T-cell (primary cell): Measurements from ENCODE around the gene TNFAIP2. TPM values are rescaled to one million over a fixed set of nuclear protein-coding genes. Genes with fewer than 3 reads are reported as not detected.

Experiments used
- ATAC-seq, 4 experiments: fragments of 200-7000 bp in 3 of 4; fragments of 150-1000 bp in 1 of 4; cut with Tn5 transposase; replicated peaks in 1 of 4; 1 replicate in 3 of 4; 2 replicates in 1 of 4; pipeline ENCODE4 v1.10.0; 2021; ENCODE audit warnings: moderate library complexity in 3 of 4, mild to moderate bottlenecking in 2 of 4, moderate number of reproducible peaks in 1 of 4
- CTCF ChIA-PET, 2 donors: fragments of 300-600 bp; sonication (Branson Sonifier 250); formaldehyde crosslinking; loops; one replicate each; lab custom pipeline; 2022; ENCODE audit warnings: antibody characterized with exemption in 2 of 2; lab: Charles Lee
- POLR2A ChIA-PET, 2 donors: fragments of 300-600 bp; sonication (Branson Sonifier 250); formaldehyde crosslinking; loops; one replicate each; lab custom pipeline; 2022; ENCODE audit warnings: antibody characterized with exemption in 2 of 2; lab: Charles Lee
- DNase-seq, 35 experiments: peaks; one replicate each; pipeline versions ENCODE4 v3.0.0 to v3.0.0-alpha.2; 2013 to 2023
- H3K27ac ChIP-seq: one replicate; pipeline ENCODE4 v1.5.1; 2013; ENCODE audit warnings: low read length
- H3K27me3 ChIP-seq, 2 experiments: replicated peaks in 1 of 2; 1 replicate in 1 of 2; 2 replicates in 1 of 2; pipeline versions ENCODE4 v1.6.1 to v1.7.0; 2013; ENCODE audit warnings: low read length in 1 of 2, mixed read lengths in 1 of 2; ENCODE audit not compliant: control insufficient read depth in 2 of 2, insufficient read depth in 2 of 2; ENCODE audit errors: extremely low read depth in 1 of 2
- H3K36me3 ChIP-seq, 2 donors: 1 replicate in 1 of 2; 2 replicates in 1 of 2; pipeline versions ENCODE4 v1.6.1 to v1.7.0; 2013; ENCODE audit warnings: low read length in 1 of 2; ENCODE audit not compliant: control insufficient read depth in 2 of 2, insufficient read depth in 1 of 2; ENCODE audit errors: extremely low read depth in 1 of 2
- H3K4me1 ChIP-seq, 2 experiments: 1 replicate in 1 of 2; 2 replicates in 1 of 2; pipeline versions ENCODE4 v1.6.1 to v1.7.0; 2013; ENCODE audit warnings: low read length in 2 of 2, mixed read lengths in 1 of 2; ENCODE audit not compliant: insufficient read depth in 2 of 2, control insufficient read depth in 1 of 2; ENCODE audit errors: extremely low read depth in 1 of 2
- H3K4me3 ChIP-seq, 2 donors: 1 replicate in 1 of 2; 2 replicates in 1 of 2; pipeline versions ENCODE4 v1.5.1 to v1.7.0; 2013; ENCODE audit warnings: mild to moderate bottlenecking in 2 of 2, low read length in 1 of 2, moderate library complexity in 1 of 2; ENCODE audit not compliant: control insufficient read depth in 1 of 2; ENCODE audit errors: extremely low read depth in 1 of 2
- H3K9me3 ChIP-seq: 2 replicates; pipeline ENCODE4 v1.7.0; 2013
- H3K27ac Mint-ChIP-seq, 2 donors: one replicate each; pipeline ENCODE4 v1.8.0; 2020 to 2021; ENCODE audit warnings: mild to moderate bottlenecking in 2 of 2, mixed read lengths in 2 of 2
- H3K27me3 Mint-ChIP-seq, 2 donors: one replicate each; pipeline ENCODE4 v1.8.0; 2021 to 2022; ENCODE audit warnings: mixed read lengths in 2 of 2
- H3K36me3 Mint-ChIP-seq: one replicate; pipeline ENCODE4 v1.8.0; 2021; ENCODE audit warnings: mixed read lengths
- H3K4me1 Mint-ChIP-seq, 3 donors: one replicate each; pipeline ENCODE4 v1.8.0; 2020 to 2022; ENCODE audit warnings: mixed read lengths in 3 of 3, mild to moderate bottlenecking in 1 of 3
- H3K4me3 Mint-ChIP-seq, 3 donors: one replicate each; pipeline ENCODE4 v1.8.0; 2020 to 2022; ENCODE audit warnings: mild to moderate bottlenecking in 3 of 3, mixed read lengths in 3 of 3, moderate library complexity in 3 of 3
- H3K9me3 Mint-ChIP-seq, 3 donors: one replicate each; pipeline ENCODE4 v1.8.0; 2020 to 2022; ENCODE audit warnings: mixed read lengths in 3 of 3
- WGBS: methylation state at CpG from one replicate; pipeline ENCODE4 v1.1.5; 2013; ENCODE audit warnings: missing lambda C conversion rate; ENCODE audit not compliant: insufficient coverage; 5-methylcytosine and 5-hydroxymethylcytosine counted together
- total RNA-seq, 35 experiments: library from RNA in 6 of 35; stranded (reverse) in 6 of 35; fragments of 120-200 nt in 1 of 35; gene quantifications; one replicate each; pipeline versions ENCODE4 v1.2.1 to v1.2.4 and lab custom pipeline; 2013 to 2026

The TNFAIP2 gene
- total RNA-seq, 5 donors from 2014 or later (not counting 1 experiment from before 2014, with no cell fraction given): 0.93 to 2.1 (median 1.0) TPM

GRCh38 chr14:103128631-103129300 is 5.5 kb downstream of the TNFAIP2 start:
- H3K27ac Mint-ChIP-seq: no peak overlapping the region
- DNase-seq (no peak), ATAC-seq (no peak)
- Histone ChIP-seq H3K4me3 (no peak overlapping the region), H3K27ac (no peak overlapping the region), H3K9me3 (no peaks in the 10 kb centered on the region), H3K4me1 (peaks cover 0 to 6% of the 10 kb centered on the region in 2 experiments), H3K36me3 (no peaks in the 10 kb centered on the region), H3K27me3 (peaks cover 0 to 30% of the 10 kb centered on the region in 2 experiments)
- no peaks in the 10 kb centered on the region for H3K9me3 Mint-ChIP-seq
- ChIA-PET POLR2A (no interaction called here), CTCF (no interaction called here)
- 77% methylated on average over 12 of the region's 13 CpGs for WGBS
- peaks cover 4 to 13% of the 10 kb centered on the region in 2 donors for H3K27me3 Mint-ChIP-seq
- H3K4me1 Mint-ChIP-seq: peaks cover 2 to 4% (median 4%) of the 10 kb centered on the region in 3 donors
- no peaks in the 10 kb centered on the region for H3K36me3 Mint-ChIP-seq
- no peak overlapping the region for H3K4me3 Mint-ChIP-seq

GRCh38 chr14:103129301-103130016 is 6.2 kb downstream of the TNFAIP2 start:
- Histone ChIP-seq H3K4me1 (no peaks in the 10 kb centered on the region), H3K9me3 (no peaks in the 10 kb centered on the region), H3K4me3 (no peak overlapping the region), H3K27me3 (peaks cover 0 to 25% of the 10 kb centered on the region in 2 experiments), H3K36me3 (no peaks in the 10 kb centered on the region), H3K27ac (no peak overlapping the region)
- Mint-ChIP-seq H3K9me3 (no peaks in the 10 kb centered on the region), H3K4me3 (no peak overlapping the region), H3K4me1 (no peaks in the 10 kb centered on the region), H3K27ac (no peak overlapping the region), H3K36me3 (no peaks in the 10 kb centered on the region), H3K27me3 (peaks cover 0 to 7% of the 10 kb centered on the region in 2 donors)
- CTCF ChIA-PET: no interaction called here
- ATAC-seq: no peak
- 89% methylated on average over 10 of the region's 12 CpGs for WGBS
- no peak for DNase-seq
- POLR2A ChIA-PET: no interaction called here

GRCh38 chr14:103130017-103130764 is 6.9 kb downstream of the TNFAIP2 start:
- POLR2A ChIA-PET: no interaction called here
- no peaks in the 10 kb centered on the region for H3K9me3 ChIP-seq
- Mint-ChIP-seq H3K27ac (no peak overlapping the region), H3K9me3 (no peaks in the 10 kb centered on the region), H3K4me3 (no peak overlapping the region), H3K36me3 (no peaks in the 10 kb centered on the region), H3K4me1 (no peaks in the 10 kb centered on the region), H3K27me3 (peaks cover 0 to 7% of the 10 kb centered on the region in 2 donors)
- CTCF ChIA-PET: no interaction called here
- ATAC-seq (no peak), DNase-seq (no peak)
- WGBS: 77% methylated on average over 20 of the region's 26 CpGs
- no peak overlapping the region for H3K27ac ChIP-seq
- no peaks in the 10 kb centered on the region for H3K4me1 ChIP-seq
- peaks cover 0 to 18% of the 10 kb centered on the region in 2 experiments for H3K27me3 ChIP-seq
- no peaks in the 10 kb centered on the region for H3K36me3 ChIP-seq
- no peak overlapping the region for H3K4me3 ChIP-seq

GRCh38 chr14:103130965-103131364 is 7.7 kb downstream of the TNFAIP2 start:
- Histone ChIP-seq H3K27me3 (peaks cover 0 to 15% of the 10 kb centered on the region in 2 experiments), H3K4me3 (no peak overlapping the region), H3K27ac (no peak overlapping the region), H3K4me1 (no peaks in the 10 kb centered on the region), H3K9me3 (no peaks in the 10 kb centered on the region), H3K36me3 (no peaks in the 10 kb centered on the region)
- ATAC-seq (no peak), DNase-seq (no peak)
- POLR2A ChIA-PET: no interaction called here
- no peaks in the 10 kb centered on the region for H3K9me3 Mint-ChIP-seq
- CTCF ChIA-PET: no interaction called here
- 87% methylated on average over 3 of the region's 8 CpGs for WGBS
- H3K36me3 Mint-ChIP-seq: no peaks in the 10 kb centered on the region
- H3K27me3 Mint-ChIP-seq: peaks cover 0 to 7% of the 10 kb centered on the region in 2 donors
- H3K4me1 Mint-ChIP-seq: no peaks in the 10 kb centered on the region
- H3K27ac Mint-ChIP-seq: no peak overlapping the region
- no peak overlapping the region for H3K4me3 Mint-ChIP-seq

GRCh38 chr14:103131580-103131979 is 8.3 kb downstream of the TNFAIP2 start:
- no peaks in the 10 kb centered on the region for H3K9me3 Mint-ChIP-seq
- H3K4me1 Mint-ChIP-seq: no peaks in the 10 kb centered on the region
- Histone ChIP-seq H3K9me3 (no peaks in the 10 kb centered on the region), H3K4me1 (no peaks in the 10 kb centered on the region), H3K36me3 (no peaks in the 10 kb centered on the region), H3K4me3 (no peak overlapping the region), H3K27ac (no peak overlapping the region), H3K27me3 (peaks cover 0 to 15% of the 10 kb centered on the region in 2 experiments)
- H3K36me3 Mint-ChIP-seq: no peaks in the 10 kb centered on the region
- H3K4me3 Mint-ChIP-seq: no peak overlapping the region
- POLR2A ChIA-PET: no interaction called here
- CTCF ChIA-PET: no interaction called here
- ATAC-seq (no peak), DNase-seq (no peak)
- 92% methylated on average over 9 of the region's 9 CpGs for WGBS
- no peak overlapping the region for H3K27ac Mint-ChIP-seq
- H3K27me3 Mint-ChIP-seq: peaks cover 0 to 7% of the 10 kb centered on the region in 2 donors

GRCh38 chr14:103132381-103133209 is 9.3 kb downstream of the TNFAIP2 start:
- ATAC-seq: no peak
- H3K27ac ChIP-seq: no peak overlapping the region
- WGBS: 89% methylated on average over 37 of the region's 39 CpGs
- H3K4me1 ChIP-seq: no peaks in the 10 kb centered on the region
- Mint-ChIP-seq H3K4me1 (no peaks in the 10 kb centered on the region), H3K4me3 (no peak overlapping the region), H3K27me3 (peaks cover 0 to 13% of the 10 kb centered on the region in 2 donors), H3K36me3 (no peaks in the 10 kb centered on the region), H3K27ac (no peak overlapping the region), H3K9me3 (no peaks in the 10 kb centered on the region)
- DNase-seq: no peak
- peaks cover 0 to 17% of the 10 kb centered on the region in 2 experiments for H3K27me3 ChIP-seq
- H3K36me3 ChIP-seq: no peaks in the 10 kb centered on the region
- no peak overlapping the region for H3K4me3 ChIP-seq
- POLR2A ChIA-PET: no interaction called here
- H3K9me3 ChIP-seq: no peaks in the 10 kb centered on the region
- CTCF ChIA-PET: no interaction called here
